H7 (cell line): Measurements from ENCODE around the gene S100A6. TPM values are rescaled to one million over a fixed set of nuclear protein-coding genes. Genes with fewer than 3 reads are reported as not detected.

Source experiments
- DNase-seq: peaks from one replicate; pipeline ENCODE4 v3.0.0; 2012
- H3K27me3 ChIP-seq: 2 replicates; pipeline ENCODE4 v1.6.0; 2011; ENCODE audit warnings: mild to moderate bottlenecking, low read length; ENCODE audit not compliant: control insufficient read depth, insufficient read depth
- H3K36me3 ChIP-seq: replicated peaks from 2 replicates; pipeline ENCODE4 v1.5.1; 2011; ENCODE audit warnings: low read length; ENCODE audit not compliant: control insufficient read depth, insufficient read depth
- H3K4me3 ChIP-seq: 2 replicates; pipeline ENCODE4 v1.5.1; 2011; ENCODE audit warnings: low read depth, mild to moderate bottlenecking, control low read depth, low read length, moderate library complexity; ENCODE audit not compliant: insufficient read depth
- total RNA-seq: library from RNA; depleted of rRNA; stranded (reverse); fragments of >200 nt; shearing (Covaris generic); gene quantifications from 2 replicates; pipeline ENCODE4 v1.2.3, GENCODE V29; 2014; rRNA removed

Gene S100A6
- total RNA-seq, 1 experiment from 2014 or later: 1.3 TPM

DNA sequence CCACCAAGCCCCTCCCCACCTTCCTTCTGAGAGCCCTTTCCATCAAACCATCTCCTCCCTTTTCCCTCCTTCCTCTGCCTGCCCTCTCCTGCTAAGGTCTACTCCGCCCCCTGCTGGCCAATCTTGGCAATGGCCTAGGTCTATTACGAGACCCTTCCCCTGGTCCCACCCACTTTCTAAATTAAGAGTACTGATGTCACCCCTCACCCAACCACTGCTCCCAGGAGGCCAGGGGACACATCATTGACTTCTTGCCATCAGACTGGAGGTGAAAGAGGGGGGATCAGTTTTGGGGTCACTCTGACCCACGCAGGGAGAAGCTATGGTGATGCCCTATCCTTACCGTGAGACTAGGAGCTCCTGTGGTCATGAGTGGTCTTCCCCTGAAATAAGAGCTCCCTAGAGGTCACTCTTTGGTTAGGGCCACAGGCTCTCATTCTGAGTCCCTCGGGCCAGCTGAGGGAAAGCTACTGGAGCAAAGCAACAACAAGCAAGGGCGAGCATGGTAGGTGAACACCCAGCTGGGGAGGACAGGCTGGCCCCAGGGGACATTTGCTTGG, 40.7 kb downstream of the S100A6 start:
- Histone ChIP-seq H3K36me3 (no peaks in the 10 kb centered on the region), H3K27me3 (no peaks in the 10 kb centered on the region), H3K4me3 (no peak overlapping the region)
- DNase-seq: peak; percentile 88

- Histone ChIP-seq H3K36me3 (no peaks in the 10 kb centered on the region), H3K4me3 (no peak overlapping the region), H3K27me3 (no peaks in the 10 kb centered on the region)
- DNase-seq: no peak
These were observed 42.3 kb downstream of the S100A6 start for GRCh38 chr1:153493343-153493960.

DNA sequence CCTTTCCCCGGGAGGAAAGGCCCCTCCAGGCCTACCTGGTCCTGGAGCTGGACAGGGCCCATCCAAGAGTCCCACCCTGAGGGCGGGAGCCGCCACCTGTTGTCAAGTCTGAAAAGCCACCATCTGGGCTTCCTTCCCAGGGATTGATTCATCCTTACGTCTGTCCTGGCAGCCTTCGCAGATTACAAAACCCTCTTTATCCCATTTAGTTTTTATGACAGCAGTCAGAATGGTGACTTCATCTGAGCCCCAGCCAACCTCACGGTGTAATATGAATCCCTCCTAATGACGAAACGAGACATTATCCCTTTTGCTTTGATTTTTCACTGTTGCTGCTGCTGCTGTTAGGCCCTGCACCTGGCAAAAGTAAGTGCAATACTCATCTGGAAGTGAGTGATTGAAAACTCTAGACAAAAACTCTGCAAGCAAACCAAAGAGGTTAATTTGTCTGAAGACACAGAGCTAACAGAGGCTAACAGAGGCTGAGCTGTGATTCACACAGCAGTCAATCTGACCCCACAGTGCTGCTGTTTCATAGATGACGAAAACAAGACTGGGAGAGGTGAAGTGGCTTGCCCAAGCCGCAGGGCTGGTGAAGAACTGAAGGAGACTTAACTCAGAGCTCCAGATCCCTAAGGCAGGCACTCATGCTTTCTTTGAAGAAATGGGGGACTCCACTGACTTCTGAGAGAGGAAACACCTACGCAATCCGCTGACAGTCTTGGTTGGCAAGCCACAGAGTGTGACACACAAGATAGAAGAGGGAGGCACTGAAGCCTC, 45.3 kb downstream of the S100A6 start:
- no peaks in the 10 kb centered on the region for H3K36me3 ChIP-seq
- no peak overlapping the region for H3K4me3 ChIP-seq
- no peaks in the 10 kb centered on the region for H3K27me3 ChIP-seq
- no peak for DNase-seq

- Histone ChIP-seq H3K27me3 (no peaks in the 10 kb centered on the region), H3K4me3 (no peak overlapping the region), H3K36me3 (no peaks in the 10 kb centered on the region)
- no peak for DNase-seq
These were observed 47.1 kb downstream of the S100A6 start for GRCh38 chr1:153488731-153489130.

- no peak for DNase-seq
- Histone ChIP-seq H3K4me3 (no peak overlapping the region), H3K27me3 (no peaks in the 10 kb centered on the region), H3K36me3 (no peaks in the 10 kb centered on the region)
These were observed 48.1 kb downstream of the S100A6 start for GRCh38 chr1:153487707-153488106.

DNA sequence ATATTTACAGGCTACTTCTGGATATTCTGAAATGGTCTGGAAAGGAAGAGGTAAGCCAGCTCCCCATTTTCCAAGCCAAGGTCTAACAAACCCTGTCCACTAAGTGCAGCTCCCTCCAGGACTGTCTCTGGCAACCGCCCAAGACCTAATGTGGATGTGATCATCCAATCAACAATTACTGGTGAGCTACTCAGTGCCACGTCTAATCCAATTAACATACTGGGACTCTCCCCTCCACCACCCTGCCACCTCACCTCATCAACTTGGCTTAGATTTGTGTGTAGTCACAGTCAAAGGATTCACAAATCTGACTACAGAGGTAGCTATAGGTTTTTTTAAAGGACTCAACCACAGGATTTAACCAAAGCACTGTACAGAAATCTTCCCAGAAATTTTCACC, 49.9 kb downstream of the S100A6 start:
- DNase-seq: no peak
- Histone ChIP-seq H3K4me3 (no peak overlapping the region), H3K27me3 (no peaks in the 10 kb centered on the region), H3K36me3 (no peaks in the 10 kb centered on the region)

Other genes with a start within 250 kb of the S100A6 start
- gene PGLYRP3, start 223.0 kb downstream of the S100A6 start, total RNA-seq: not detected in 2 replicates
- not detected in 2 replicates for gene PGLYRP4, start 187.2 kb downstream of the S100A6 start, total RNA-seq
- gene S100A9, start 178.1 kb downstream of the S100A6 start, total RNA-seq: not detected in 2 replicates
- gene S100A12, start 160.4 kb downstream of the S100A6 start, total RNA-seq: not detected in 2 replicates
- gene S100A8, start 144.9 kb downstream of the S100A6 start, total RNA-seq: not detected in 2 replicates
- not detected in 2 replicates for gene S100A7A, start 119.5 kb downstream of the S100A6 start, total RNA-seq
- not detected in 2 replicates for gene S100A7, start 75.3 kb downstream of the S100A6 start, total RNA-seq
- not detected in 2 replicates for gene S100A5, start 4.9 kb upstream of the S100A6 start, total RNA-seq
- gene S100A4, start 9.8 kb upstream of the S100A6 start, total RNA-seq: 17.3 and 18.0 TPM in 2 replicates
- 0.30 and 0.31 TPM in 2 replicates for gene S100A3, start 13.3 kb upstream of the S100A6 start, total RNA-seq
- gene S100A2, start 29.9 kb upstream of the S100A6 start, total RNA-seq: 0.94 TPM in 1 of 2 replicates, not detected in the other
- 34.5 and 89.0 TPM in 2 replicates for gene S100A16, start 77.1 kb upstream of the S100A6 start, total RNA-seq
- 1.8 and 2.0 TPM in 2 replicates for gene S100A14, start 80.3 kb upstream of the S100A6 start, total RNA-seq
- gene S100A13, start 91.5 kb upstream of the S100A6 start, total RNA-seq: 80.8 and 93.2 TPM in 2 replicates
- gene S100A1, start 92.4 kb upstream of the S100A6 start, total RNA-seq: 0.63 and 0.80 TPM in 2 replicates
- gene CHTOP, start 98.1 kb upstream of the S100A6 start, total RNA-seq: 63.8 and 67.0 TPM in 2 replicates
- 48.3 and 48.5 TPM in 2 replicates for gene SNAPIN, start 122.7 kb upstream of the S100A6 start, total RNA-seq
- gene ILF2, start 135.0 kb upstream of the S100A6 start, total RNA-seq: 624 and 716 TPM in 2 replicates
- gene NPR1, start 142.7 kb upstream of the S100A6 start, total RNA-seq: 8.7 and 10.7 TPM in 2 replicates
- gene INTS3, start 192.1 kb upstream of the S100A6 start, total RNA-seq: 58.3 and 66.6 TPM in 2 replicates
- 44.7 and 48.9 TPM in 2 replicates for gene SLC27A3, start 239.4 kb upstream of the S100A6 start, total RNA-seq